Measurements from ENCODE around the gene KRT85.
"Not testable (repeated sequence)": the region's sequence is repeated elsewhere in the genome, so short reads cannot be mapped to it uniquely, and the experiment has no call there.

The KRT85 gene

DNA sequence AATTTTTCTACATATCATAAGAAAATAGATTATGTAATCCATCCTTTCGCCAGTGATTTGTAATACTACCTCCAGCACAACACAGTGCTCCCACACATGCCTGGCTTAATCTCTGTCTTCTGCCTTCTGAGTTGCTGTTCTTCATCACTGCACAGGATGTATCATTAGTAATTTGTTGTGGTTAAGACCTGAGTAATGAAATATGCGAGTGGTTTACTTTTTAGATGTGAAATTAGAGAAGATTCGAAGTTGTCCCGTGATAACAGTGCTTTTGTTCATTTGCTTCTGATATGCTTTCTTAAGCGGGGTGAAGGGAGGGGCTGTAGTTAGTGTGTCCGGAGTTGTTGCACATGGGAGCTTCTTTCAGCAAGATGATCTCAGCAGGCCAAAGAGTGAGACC, 18.1 kb downstream of the KRT85 start:
- peak; percentile 38 for DNase-seq (ENCODE audit: low spot score)

- DNase-seq (ENCODE audit: low spot score) = no peak
Observed at GRCh38 chr12:52347551-52348510, 19.4 kb downstream of the KRT85 start.

- DNase-seq (ENCODE audit: low spot score) = no peak
Observed at GRCh38 chr12:52347016-52347415, 20.3 kb downstream of the KRT85 start.

- DNase-seq (ENCODE audit: low spot score) = no peak
Observed at GRCh38 chr12:52346593-52346992, 20.7 kb downstream of the KRT85 start.

GRCh38 chr12:52345041-52345440, 22.2 kb downstream of the KRT85 start:
- DNase-seq (ENCODE audit: low spot score) = not testable (repeated sequence)

DNA sequence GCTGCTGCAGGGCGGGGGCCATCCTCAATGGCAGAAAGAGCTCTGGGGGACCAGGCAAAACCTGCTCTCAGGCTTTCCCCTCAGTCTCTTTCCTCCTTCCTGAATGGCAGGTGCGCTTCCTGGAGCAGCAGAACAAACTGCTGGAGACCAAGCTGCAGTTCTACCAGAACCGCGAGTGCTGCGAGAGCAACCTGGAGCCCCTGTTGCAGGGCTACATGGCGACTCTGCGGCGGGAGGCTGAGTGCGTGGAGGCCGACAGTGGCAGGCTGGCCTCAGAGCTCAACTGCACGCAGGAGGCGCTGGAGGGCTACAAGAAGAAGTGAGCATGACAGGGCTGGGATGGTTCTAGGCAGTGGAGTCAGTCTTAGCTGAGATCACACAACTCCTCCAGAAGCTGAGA, 23.2 kb downstream of the KRT85 start:
- DNase-seq (ENCODE audit: low spot score) = no peak

DNA sequence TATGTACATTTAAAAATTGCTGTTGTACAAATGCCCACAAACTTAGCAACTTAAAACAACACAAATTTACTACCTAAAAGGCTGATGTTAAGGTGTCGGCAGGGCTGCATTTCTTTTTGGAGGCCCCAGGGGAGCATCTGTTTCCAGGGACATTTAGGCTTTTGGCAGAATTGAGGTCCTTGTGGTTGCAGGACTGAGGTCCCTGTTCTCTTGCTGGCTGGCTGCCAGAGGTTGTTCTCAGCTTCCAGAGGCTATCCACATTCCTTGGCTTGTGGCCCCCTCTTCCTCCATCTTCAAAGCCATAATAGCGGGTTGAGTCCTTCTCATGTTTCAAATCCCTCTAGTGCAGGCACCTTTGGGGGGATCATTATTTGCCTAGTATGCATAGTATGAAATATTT, 23.7 kb downstream of the KRT85 start:
- no peak for DNase-seq (ENCODE audit: low spot score)

DNA sequence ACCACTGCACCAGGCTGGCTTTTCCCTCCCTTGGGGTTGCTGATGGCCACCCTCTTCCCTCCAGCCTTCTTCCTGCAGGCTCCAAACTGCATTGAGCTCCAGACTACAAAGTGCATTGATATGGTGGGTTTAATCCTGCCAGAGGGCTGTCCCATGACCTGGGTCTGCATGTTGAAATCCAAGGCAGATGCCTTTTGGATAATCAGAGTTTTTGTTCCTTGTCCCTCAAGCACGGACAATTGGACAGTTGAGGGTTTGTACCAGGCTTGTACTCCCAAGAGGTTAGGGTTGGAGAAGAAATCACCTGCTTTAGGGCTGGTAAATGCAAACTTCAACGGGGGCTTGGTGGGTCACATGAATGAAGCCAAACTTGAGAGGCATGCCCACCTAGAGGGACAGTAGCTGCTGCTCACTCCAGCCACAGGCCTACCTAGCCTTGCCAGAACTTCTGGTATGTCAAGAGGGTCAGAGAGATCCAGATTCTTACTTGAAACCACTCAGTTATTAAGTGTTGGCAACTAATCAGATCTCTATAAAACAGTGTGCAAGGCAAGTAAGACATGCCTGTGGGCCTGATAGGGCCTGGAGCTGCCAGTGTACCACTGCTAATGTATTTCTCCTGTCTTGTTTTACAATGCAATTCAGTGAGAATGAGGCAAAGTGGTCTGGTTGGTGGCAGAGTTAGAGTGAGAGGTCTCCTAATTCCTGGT, 24.3 kb downstream of the KRT85 start:
- no peak for DNase-seq (ENCODE audit: low spot score)

DNA sequence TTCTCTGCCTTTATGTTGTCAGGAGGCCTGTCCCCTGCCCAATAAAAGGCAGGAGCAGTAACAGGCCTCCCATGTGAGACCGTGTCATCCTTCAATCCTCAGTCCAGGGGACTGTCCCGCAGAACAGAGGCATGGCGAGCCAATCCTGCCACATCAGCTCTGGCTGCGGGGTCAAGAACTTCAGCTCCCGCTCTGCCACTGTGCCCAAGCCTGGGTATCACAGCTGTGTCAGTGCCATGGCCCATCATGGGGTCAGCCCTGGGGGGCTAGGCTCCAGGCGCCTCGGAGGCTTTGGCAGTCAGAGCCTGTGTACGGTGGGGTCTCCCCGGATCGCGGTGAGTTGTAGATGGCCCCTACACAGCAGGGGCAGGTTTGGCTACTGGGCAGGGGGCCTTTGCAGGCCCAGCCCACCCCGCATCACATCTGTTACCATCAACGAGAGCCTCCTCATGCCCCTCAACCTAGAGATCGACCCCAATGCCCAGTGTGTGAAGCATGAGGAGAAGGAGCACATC, 26.2 kb downstream of the KRT85 start:
- DNase-seq (ENCODE audit: low spot score) = no peak

DNA sequence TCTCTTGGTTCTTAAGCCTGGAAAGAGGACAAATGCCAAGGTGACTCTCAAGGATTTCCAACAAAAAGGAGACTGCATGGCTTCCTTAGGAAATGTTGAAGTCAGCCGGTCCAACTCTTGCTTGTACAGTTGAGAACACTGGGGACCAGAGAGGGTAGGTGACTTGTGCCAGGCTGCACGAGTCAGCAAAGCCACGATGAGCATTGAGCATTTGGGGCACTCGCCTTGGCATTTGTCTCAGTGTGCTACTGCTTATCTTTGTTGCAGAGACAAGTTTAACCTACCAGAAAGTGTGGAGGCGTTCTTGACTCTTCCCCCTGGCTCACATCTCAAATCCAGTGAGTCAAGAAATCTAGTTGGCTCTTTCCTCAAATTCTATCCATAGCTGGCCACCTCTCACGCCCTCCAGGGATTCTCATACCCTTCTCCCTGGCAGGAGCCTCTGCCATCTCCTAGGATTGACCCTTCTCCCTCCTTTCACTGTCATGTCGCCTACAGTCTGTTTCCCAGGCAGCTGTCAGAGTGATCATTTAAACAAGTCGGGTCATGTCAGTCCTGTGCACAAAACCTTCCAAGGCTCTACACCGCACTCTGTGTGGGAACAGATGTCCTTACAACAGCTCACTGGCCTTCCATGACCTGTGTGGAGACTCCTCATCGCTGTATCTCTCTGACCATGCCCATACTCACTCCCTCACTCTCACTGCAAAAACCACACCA, 28.9 kb downstream of the KRT85 start:
- DNase-seq (ENCODE audit: low spot score) = no peak

DNA sequence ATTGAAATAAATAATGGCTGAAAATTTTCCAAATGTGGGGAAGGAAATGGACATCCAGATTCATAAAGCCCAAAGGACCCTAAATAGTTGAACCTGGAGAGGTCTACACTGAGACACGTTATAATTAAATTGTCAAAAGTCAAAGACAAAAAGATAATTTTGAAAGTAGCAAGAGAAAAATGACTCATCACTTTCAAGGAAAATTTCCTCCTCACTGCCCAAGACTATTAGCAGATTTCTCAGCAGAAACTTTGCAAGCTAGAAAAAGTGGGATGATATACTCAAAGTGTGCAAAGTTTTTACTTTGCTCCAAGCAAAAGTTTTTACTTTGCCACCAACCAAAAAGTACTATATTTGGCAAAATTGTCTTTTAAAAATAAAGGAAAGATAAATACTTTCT, 30.2 kb downstream of the KRT85 start:
- no peak for DNase-seq (ENCODE audit: low spot score)

- DNase-seq (ENCODE audit: low spot score) = no peak
Observed at GRCh38 chr12:52336641-52337040, 30.6 kb downstream of the KRT85 start.

DNA sequence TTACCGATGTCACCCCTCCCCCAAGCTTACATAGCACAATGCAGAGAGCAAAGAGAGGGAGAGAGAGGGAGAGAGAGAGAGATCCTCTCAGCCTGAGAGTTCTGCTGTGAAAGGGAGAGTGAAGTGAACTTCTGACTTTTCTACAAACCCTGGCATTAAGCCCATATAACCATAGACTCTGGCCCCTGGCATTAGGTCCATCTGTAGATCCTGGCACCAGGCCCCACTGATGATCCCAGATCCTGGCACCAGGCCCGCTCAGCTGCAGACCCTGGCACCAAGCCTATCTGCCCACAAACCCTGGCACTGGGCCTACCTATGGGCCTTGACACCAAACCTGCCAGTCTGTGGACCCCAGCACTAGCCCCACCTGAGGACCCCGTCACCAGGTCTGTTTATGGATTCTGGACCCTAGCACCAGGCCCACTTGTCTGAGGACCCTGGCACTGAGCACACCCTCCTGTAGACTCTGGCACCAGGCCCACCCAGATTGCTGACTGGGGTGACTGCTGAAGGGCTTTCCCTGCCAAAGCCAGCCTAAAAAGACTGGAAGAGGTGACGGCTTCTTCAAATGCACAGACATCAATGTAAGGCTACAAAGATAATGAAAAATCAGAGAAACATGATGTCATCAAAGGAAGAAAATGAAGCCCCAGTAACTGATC, 31.6 kb downstream of the KRT85 start:
- DNase-seq (ENCODE audit: low spot score) = no peak

DNA sequence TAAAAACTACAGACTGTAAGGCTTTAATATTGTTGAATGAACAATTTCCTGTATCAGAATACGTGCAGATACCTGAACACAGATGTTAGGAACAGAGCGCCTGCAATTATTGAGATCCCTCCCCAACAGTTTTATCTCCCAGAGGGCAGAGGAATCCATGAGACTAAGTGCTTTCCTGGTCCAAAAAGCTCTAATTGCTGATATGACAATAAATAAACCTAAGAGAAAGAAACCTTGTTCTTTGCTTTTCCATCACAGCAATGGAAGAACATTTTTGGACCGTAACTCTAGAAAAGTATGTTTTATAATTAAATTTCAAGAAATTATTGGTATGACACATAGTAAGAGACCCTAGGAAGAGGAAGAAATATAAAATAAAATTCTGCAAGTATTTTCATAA, 33.1 kb downstream of the KRT85 start:
- DNase-seq (ENCODE audit: low spot score) = no peak

DNA sequence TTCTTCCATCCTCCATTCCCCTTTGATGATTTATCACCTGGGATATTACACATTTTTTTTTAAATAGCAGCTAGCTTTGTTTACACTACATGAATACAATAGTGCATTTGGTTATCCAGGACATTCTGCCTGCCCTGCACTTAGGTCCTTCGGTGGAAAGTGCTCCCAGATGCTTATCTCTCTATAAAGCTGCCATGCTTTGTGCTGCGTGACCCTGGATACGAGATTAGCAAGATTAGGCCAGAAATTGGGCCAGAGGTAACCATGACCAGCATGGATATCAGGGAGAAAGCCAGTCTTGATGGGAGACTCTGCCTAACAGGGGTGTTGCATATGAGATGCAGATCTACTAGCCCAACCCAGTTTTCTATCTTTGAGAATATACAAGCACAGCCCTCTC, 34.0 kb downstream of the KRT85 start:
- DNase-seq (ENCODE audit: low spot score) = no peak

DNA sequence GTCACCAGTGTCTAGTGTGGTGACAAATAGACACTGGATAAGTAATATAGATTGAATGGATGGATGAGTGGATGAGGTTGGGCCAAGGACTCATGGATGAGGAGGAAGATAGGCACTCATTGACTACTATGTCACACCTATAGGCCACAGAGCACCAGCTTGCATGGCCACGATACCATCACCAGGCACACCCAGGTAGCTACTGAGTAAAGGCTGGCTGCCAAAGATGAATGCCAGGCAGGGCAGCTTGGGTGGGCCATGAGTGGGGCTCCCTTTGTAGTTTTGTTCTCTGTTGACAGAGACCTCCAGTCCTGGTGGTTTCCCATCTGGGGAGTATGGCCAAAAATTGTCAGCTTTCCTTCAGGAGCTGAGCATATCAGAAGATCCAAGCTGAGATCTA, 34.9 kb downstream of the KRT85 start:
- DNase-seq (ENCODE audit: low spot score) = no peak

DNA sequence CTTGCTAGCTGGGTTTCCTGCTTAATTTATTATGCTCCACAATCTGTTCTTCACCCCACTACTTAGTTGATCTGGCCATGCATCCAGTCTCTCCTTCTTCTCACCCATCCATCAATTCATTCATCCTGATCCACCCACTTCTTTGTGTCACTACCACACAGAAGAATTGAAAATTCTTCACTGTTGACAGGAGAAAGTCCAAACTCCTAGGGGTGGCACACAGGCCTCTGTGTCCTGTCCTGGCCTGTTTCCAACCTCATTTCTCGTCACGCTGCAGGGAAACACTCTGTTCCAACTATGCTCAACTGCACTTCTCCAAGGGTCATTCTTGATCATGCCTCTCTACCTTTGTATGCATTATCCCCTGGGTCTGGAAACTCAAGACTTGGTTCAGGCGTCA, 35.4 kb downstream of the KRT85 start:
- DNase-seq (ENCODE audit: low spot score) = no peak

- DNase-seq (ENCODE audit: low spot score) = no peak
Observed at GRCh38 chr12:52331039-52331438, 36.2 kb downstream of the KRT85 start.

DNA sequence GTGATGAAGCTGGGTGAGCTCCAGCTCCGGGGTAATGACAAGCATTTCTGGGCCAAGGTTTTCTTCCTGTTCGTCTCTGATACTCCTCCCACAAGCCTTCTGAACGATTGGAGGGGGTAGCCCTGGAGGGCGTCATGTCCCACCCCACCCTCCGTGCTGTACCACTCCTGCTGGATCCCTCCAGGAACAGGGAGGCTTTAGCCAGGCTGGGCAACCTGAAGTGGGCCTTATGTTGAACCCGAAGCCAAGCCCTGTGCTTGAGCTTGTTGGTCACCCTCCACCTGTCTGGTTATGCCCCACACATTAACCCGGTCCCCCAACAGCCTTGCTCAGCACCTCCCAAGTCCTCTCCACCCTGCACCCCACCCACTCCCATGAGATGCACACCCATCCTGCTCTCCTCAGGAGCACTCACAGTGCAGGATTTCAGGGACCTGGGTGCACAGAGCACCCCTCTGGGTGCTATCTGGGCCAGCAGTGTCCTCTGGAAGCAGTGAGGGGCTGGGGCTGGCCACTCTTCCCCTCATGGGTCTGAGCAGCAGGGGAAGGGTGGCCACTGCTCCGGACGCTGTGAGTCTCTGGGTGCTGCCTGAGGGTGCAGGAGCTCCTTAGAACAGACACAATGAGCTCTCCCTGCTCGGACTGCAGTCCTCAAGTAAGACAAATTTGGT, 39.3 kb downstream of the KRT85 start:
- no peak for DNase-seq (ENCODE audit: low spot score)

DNA sequence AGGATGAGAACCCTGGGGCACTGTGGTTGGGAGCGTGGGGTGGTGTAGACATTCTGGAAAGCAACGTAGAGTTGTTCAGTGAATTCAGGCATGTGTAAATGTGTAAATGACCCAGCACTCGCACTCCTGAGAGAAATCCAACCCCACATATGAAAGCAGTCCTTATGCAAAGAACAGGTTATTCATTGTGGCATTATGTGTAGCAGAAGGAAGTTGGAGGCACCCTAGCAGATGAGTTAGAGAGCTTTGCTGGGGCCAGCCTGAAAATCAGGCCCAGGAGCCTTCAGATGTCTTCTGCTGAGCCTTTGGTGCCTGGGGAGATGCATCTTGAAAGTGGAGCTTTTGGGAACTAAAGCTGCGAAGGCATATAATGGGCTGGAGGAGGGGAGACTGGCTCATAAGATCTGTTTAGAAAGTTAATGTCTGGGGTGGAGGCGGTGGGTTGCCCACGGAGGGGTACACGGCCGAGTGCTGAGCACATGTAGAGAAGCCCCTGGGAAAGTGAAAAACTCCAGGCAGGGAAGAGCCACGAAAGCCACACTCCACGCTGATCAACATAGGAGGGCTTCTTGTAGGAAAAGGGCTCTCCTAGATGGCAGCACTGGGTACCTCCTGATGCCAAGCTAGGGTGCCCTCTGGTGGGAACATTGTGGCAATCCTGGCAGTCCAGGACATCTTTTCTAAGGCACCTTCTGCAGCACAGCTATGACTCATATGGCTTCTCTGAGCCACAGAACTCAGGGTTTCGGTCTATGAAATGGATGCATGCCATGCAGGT, 40.0 kb downstream of the KRT85 start:
- peak; percentile 97 for DNase-seq (ENCODE audit: low spot score)

GRCh38 chr12:52324153-52324444, 43.2 kb downstream of the KRT85 start:
- DNase-seq (ENCODE audit: low spot score) = no peak

Data from SW480 (cell line).